Fibroblast of lung (primary cell): ENCODE data around the gene GABRP. TPM values are rescaled to one million over a fixed set of nuclear protein-coding genes. Genes with fewer than 3 reads are reported as not detected.

Experiments
- DNase-seq, 2 donors: peaks; one replicate each; pipeline versions ENCODE4 v3.0.0 to v3.0.0-alpha.2; 2010; ENCODE audit warnings: low read depth in 2 of 2
- H2AFZ ChIP-seq: 2 replicates; pipeline ENCODE4 v1.5.1; 2012; ENCODE audit warnings: low read length, control low read depth, inconsistent platforms
- H3K27ac ChIP-seq: 2 replicates; pipeline ENCODE4 v1.5.1; 2011; ENCODE audit warnings: low read length, control low read depth; ENCODE audit not compliant: insufficient read depth
- H3K27me3 ChIP-seq: 2 replicates; pipeline ENCODE4 v1.5.1; 2011; ENCODE audit warnings: mild to moderate bottlenecking, low read length; ENCODE audit not compliant: control insufficient read depth, insufficient read depth
- H3K36me3 ChIP-seq: 2 replicates; pipeline ENCODE4 v1.5.1; 2011; ENCODE audit warnings: low read length; ENCODE audit not compliant: control insufficient read depth, insufficient read depth
- H3K4me1 ChIP-seq: 2 replicates; pipeline ENCODE4 v1.5.1; 2011; ENCODE audit warnings: low read length; ENCODE audit not compliant: control insufficient read depth, insufficient read depth; ENCODE audit errors: extremely low read depth
- H3K4me2 ChIP-seq: 2 replicates; pipeline ENCODE4 v1.5.1; 2011; ENCODE audit warnings: low read length, control low read depth; ENCODE audit not compliant: insufficient read depth; ENCODE audit errors: extremely low read depth
- H3K4me3 ChIP-seq, 4 experiments: fragments of 200-600 bp in 1 of 4; sonication (generic) in 1 of 4; replicated peaks in 1 of 4; 2 replicates each; pipeline ENCODE4 v1.5.1; 2011 to 2016; ENCODE audit warnings: low read length in 4 of 4, low read depth in 3 of 4, mild to moderate bottlenecking in 3 of 4, control low read depth in 2 of 4, inconsistent platforms in 1 of 4, mixed read lengths in 1 of 4; ENCODE audit not compliant: insufficient read depth in 1 of 4; ENCODE audit errors: control extremely low read depth in 1 of 4
- H3K79me2 ChIP-seq: 2 replicates; pipeline ENCODE4 v1.5.1; 2012; ENCODE audit warnings: mild to moderate bottlenecking, low read length, inconsistent platforms; ENCODE audit not compliant: control insufficient read depth, insufficient read depth
- H3K9ac ChIP-seq: 2 replicates; pipeline ENCODE4 v1.5.1; 2011; ENCODE audit warnings: mild to moderate bottlenecking, low read length, control low read depth; ENCODE audit not compliant: insufficient read depth
- H3K9me3 ChIP-seq: 2 replicates; pipeline ENCODE4 v1.5.1; 2012; ENCODE audit warnings: low read depth, low read length; ENCODE audit not compliant: control insufficient read depth, insufficient read depth
- H4K20me1 ChIP-seq: 2 replicates; pipeline ENCODE4 v1.5.1; 2011; ENCODE audit warnings: low read length; ENCODE audit not compliant: control insufficient read depth, insufficient read depth; ENCODE audit errors: extremely low read depth
- EZH2 ChIP-seq: IDR thresholded peaks from 2 replicates; pipeline ENCODE4 v1.5.1; 2012; ENCODE audit warnings: low read length, control low read depth, mild to moderate bottlenecking; ENCODE audit errors: missing control alignments
- polyA plus RNA-seq, 2 donors: library from polyadenylated mRNA; depleted of rRNA in 1 of 2; stranded (reverse) in 1 of 2; unstranded in 1 of 2; fragments of >200 nt; gene quantifications; 2 replicates each; pipeline ENCODE4 v1.2.1, GENCODE V29; 2011 to 2012; ENCODE audit warnings: missing spikeins in 1 of 2
- total RNA-seq: library from RNA; depleted of rRNA; stranded (reverse); fragments of >200 nt; gene quantifications from 2 replicates; pipeline ENCODE4 v1.2.1, GENCODE V29; 2014
- TF ChIP-seq, protein P1 (sequence below), 2 donors: IDR thresholded peaks in 1 of 2; conservative IDR thresholded peaks in 1 of 2; 1 replicate in 1 of 2; 2 replicates in 1 of 2; pipeline ENCODE4 v1.5.1; 2011 to 2012; ENCODE audit warnings: low read length in 2 of 2, control low read depth in 1 of 2, inconsistent platforms in 1 of 2, low read depth in 1 of 2, mild to moderate bottlenecking in 1 of 2

Gene GABRP
- total and polyA plus RNA-seq, 2 donors (not counting 1 experiment from before 2014, with no cell fraction given): not detected

DNA sequence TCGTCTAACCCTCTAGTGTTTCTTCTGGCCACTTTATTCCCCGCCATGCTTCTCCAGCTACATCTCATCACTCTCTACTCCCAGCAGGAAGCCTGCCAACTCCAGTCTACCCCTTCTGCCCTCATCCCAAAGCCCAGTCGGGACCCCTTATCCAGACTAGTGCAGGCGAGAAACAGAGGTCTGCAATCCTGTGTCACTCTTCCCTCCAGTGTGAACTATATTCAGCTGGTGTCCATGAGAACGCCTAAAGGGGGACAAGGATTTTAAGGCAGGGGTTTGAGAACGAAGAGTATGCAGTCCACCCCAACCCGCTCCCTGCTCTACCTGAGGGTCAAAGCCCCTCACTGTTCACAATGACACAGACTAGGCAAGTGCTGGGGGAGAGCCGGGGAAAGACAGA is 41.7 kb upstream of the GABRP start:
- Histone ChIP-seq H3K9me3 (no peaks in the 10 kb centered on the region), H3K27ac (no peak overlapping the region), H4K20me1 (no peaks in the 10 kb centered on the region), H3K4me3 (no peak overlapping the region), H3K9ac (no peak overlapping the region), H2AFZ (no peak overlapping the region), H3K36me3 (no peaks in the 10 kb centered on the region), H3K79me2 (no peaks in the 10 kb centered on the region), H3K4me1 (no peaks in the 10 kb centered on the region), H3K4me2 (no peak overlapping the region), H3K27me3 (no peaks in the 10 kb centered on the region)
- no peak for DNase-seq
- no peak for TF ChIP-seq EZH2
- TF ChIP-seq, protein P1, sequence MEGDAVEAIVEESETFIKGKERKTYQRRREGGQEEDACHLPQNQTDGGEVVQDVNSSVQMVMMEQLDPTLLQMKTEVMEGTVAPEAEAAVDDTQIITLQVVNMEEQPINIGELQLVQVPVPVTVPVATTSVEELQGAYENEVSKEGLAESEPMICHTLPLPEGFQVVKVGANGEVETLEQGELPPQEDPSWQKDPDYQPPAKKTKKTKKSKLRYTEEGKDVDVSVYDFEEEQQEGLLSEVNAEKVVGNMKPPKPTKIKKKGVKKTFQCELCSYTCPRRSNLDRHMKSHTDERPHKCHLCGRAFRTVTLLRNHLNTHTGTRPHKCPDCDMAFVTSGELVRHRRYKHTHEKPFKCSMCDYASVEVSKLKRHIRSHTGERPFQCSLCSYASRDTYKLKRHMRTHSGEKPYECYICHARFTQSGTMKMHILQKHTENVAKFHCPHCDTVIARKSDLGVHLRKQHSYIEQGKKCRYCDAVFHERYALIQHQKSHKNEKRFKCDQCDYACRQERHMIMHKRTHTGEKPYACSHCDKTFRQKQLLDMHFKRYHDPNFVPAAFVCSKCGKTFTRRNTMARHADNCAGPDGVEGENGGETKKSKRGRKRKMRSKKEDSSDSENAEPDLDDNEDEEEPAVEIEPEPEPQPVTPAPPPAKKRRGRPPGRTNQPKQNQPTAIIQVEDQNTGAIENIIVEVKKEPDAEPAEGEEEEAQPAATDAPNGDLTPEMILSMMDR (conservative IDR thresholded peaks at IDR 0.05 in 1 of 2, IDR thresholded peaks at IDR 0.05 in 1 of 2; ENCODE audit: low read depth in 1 of 2, low read length in 2 of 2): no peak

DNA sequence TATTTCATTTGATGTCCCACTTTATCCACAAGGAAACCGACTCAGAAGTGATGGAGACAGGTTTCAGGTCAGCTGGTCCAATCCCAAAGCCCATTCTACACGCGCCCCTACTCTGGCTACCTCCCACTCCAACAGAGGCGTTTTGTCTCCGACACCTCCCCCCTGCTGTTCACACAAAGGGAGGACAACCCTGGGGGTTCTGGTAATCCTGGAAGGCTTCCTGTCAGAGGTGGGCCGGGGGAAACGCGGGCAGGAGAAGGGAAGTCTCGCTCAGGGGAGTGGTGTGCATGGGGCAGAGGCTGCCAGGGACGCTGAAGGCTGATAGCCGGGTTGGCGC is 39.7 kb upstream of the GABRP start:
- Histone ChIP-seq H3K4me2 (peak overlapping the region; percentile 62), H3K79me2 (no peaks in the 10 kb centered on the region), H2AFZ (no peak overlapping the region), H3K27ac (no peak overlapping the region), H3K4me3 (no peak overlapping the region), H3K27me3 (no peaks in the 10 kb centered on the region), H4K20me1 (no peaks in the 10 kb centered on the region), H3K9ac (no peak overlapping the region), H3K36me3 (no peaks in the 10 kb centered on the region), H3K9me3 (no peaks in the 10 kb centered on the region), H3K4me1 (no peaks in the 10 kb centered on the region)
- no peak for DNase-seq
- TF ChIP-seq, protein P1 (conservative IDR thresholded peaks at IDR 0.05 in 1 of 2, IDR thresholded peaks at IDR 0.05 in 1 of 2; ENCODE audit: low read depth in 1 of 2, low read length in 2 of 2): no peak
- TF ChIP-seq EZH2: no peak

DNA sequence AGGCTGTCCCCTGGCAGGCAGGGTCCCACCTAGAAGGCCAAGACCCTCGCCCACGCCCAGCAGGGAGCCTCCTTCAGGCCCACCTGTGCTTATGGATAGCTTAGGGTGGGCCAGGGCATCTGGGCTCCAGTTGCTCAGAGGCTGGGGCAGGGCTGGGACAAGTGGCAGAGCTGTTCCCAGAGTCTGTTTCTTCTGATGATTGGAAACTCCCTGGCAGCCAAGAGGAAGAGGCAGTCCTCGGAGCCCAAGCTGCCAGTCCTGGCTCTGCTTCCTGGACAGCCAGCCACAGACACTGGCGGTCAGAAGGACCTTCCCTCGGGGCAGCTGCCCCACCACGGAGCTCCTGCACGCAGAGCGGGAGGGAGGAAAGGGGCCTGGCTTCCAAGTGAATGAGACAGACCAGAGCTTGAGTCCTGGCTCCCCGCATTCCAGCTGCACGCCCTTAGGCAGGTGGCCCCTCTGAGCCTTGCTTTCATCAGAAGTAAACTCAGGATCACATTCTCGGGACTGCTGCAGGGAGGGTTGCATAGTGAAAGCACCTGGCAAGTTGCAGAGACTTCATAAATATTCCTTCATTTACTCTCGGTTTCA is 37.9 kb upstream of the GABRP start:
- no peaks in the 10 kb centered on the region for H3K36me3 ChIP-seq
- no peaks in the 10 kb centered on the region for H4K20me1 ChIP-seq
- H2AFZ ChIP-seq: no peak overlapping the region
- TF ChIP-seq, protein P1 (conservative IDR thresholded peaks at IDR 0.05 in 1 of 2, IDR thresholded peaks at IDR 0.05 in 1 of 2; ENCODE audit: low read depth in 1 of 2, low read length in 2 of 2): no peak
- TF ChIP-seq EZH2: no peak
- peaks cover 3% of the 10 kb centered on the region for H3K27me3 ChIP-seq
- H3K9me3 ChIP-seq: no peaks in the 10 kb centered on the region
- peak in 1 of 2 donors; percentile 15 for DNase-seq
- no peaks in the 10 kb centered on the region for H3K4me1 ChIP-seq
- no peak overlapping the region for H3K4me2 ChIP-seq
- no peak overlapping the region for H3K9ac ChIP-seq
- no peaks in the 10 kb centered on the region for H3K79me2 ChIP-seq
- no peak overlapping the region for H3K27ac ChIP-seq
- H3K4me3 ChIP-seq: no peak overlapping the region
